Measurements from ENCODE around the gene ADAMTS2. TPM values are rescaled to one million over a fixed set of nuclear protein-coding genes. Genes with fewer than 3 reads are reported as not detected.

The ADAMTS2 gene
- total RNA-seq, 1 donor from 2014 or later: 7.7 TPM

DNA sequence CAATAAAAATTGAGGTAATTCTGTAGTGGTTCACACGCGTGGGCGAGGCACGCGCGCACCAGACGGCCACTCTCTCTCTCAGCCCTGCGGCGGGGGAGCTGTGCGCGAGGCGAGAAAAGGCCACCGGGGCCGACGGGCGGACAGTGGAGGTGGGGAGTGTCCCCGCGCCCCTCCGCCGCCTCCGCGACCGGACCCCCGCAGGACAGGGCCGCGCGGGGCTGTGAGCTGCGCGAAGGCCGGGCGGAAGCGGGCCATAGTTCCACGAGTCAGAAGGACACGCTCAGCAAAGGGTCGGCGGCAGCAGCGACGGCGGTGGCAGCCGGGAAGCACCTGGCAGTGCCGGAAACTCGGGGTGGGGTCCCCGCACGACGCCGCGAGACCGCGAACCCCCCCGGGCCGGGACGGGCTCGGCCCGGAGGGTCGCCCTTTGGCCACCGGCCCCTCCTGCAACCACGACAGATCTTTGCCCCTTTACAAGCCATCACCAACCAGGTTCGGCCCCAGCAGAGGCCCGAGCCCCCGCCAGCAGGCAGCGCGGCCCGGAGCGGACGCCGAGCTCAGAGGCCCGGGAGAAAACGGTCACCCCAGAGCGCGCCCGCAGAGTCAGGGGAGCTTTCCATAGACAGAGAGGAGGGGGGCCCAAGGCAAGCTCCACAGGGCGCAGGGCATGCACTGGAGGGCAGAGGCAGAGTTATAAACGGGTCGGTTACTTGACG is 224.2 kb downstream of the ADAMTS2 start:
- H3K27me3 Mint-ChIP-seq: no peaks in the 10 kb centered on the region
- no peak overlapping the region for H3K27ac Mint-ChIP-seq
- DNase-seq (ENCODE audit: extremely low spot score, unreplicated experiment): no peak
- peaks cover 5% of the 10 kb centered on the region for H3K9me3 Mint-ChIP-seq
- H3K4me3 Mint-ChIP-seq: no peak overlapping the region
- no peaks in the 10 kb centered on the region for H3K36me3 Mint-ChIP-seq
- no peak for TF ChIP-seq CTCF (conservative IDR thresholded peaks at IDR 0.05)
- H3K4me1 Mint-ChIP-seq (ENCODE audit: unreplicated experiment): no peaks in the 10 kb centered on the region

DNA sequence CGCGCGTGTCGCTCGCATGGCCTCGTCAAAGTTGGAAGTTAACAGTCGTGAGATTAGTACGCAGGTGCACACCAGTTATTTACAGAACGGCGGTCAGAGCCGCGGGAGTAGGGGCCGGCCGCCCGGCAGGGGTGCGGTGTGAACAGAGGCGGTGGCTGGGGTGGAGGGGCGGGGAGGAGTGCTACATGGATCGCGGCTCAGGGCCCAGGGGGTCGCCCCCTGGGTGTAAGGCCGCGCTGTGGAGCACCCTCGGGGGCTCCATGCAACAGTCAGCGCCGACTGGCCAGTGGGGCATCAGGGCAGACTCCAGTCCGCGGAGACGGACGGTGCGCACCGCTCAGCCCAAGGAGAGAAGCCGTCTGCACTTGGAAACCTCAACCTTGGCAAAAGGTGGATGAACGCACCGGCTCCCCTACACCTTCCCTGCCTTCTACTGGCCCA is 224.8 kb downstream of the ADAMTS2 start:
- Mint-ChIP-seq H3K36me3 (no peaks in the 10 kb centered on the region), H3K9me3 (peaks cover 5% of the 10 kb centered on the region), H3K27ac (no peak overlapping the region), H3K4me3 (no peak overlapping the region), H3K4me1 (ENCODE audit: unreplicated experiment) (no peaks in the 10 kb centered on the region), H3K27me3 (no peaks in the 10 kb centered on the region)
- no peak for TF ChIP-seq CTCF (conservative IDR thresholded peaks at IDR 0.05)
- DNase-seq (ENCODE audit: extremely low spot score, unreplicated experiment): no peak

DNA sequence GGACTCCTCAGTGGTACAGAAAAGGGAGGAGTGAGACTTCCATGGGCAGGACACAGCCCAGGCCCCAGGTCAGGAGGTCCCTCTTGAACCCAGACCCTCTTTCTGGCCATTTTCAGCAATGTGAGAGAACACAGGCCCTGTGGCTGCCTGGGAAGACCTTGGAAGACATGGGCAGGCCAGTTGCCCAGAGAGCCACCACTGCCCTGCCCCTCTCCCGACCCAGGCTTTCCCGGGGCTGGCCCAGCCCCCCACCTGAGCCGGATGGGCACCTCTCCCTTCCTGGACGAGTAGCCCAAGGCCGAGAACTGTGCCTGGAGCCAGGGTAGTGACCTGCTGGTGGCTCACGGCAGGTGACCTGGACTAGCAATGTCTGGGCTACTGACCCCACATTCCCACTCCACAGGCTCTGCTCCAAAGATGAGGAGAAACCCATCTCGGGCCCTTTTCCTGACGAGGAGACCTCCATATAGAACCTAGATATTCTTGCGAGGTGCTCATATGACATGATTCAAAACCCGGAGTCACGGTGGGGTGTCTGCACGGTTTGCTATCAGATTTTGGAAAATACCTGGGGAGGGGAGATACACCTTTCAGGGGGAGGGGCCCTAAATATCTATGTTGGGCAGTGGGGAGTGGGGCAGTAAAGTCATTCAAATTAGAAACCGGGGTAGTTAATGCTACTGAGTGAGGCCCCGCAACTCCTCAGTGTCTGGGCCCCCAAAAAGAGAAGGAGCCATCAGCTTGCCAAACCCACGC is 225.7 kb downstream of the ADAMTS2 start:
- Mint-ChIP-seq H3K36me3 (no peaks in the 10 kb centered on the region), H3K27me3 (no peaks in the 10 kb centered on the region), H3K9me3 (peaks cover 14% of the 10 kb centered on the region), H3K27ac (no peak overlapping the region), H3K4me1 (ENCODE audit: unreplicated experiment) (no peaks in the 10 kb centered on the region), H3K4me3 (no peak overlapping the region)
- peak; percentile 52 for DNase-seq (ENCODE audit: extremely low spot score, unreplicated experiment)
- no peak for TF ChIP-seq CTCF (conservative IDR thresholded peaks at IDR 0.05)

DNA sequence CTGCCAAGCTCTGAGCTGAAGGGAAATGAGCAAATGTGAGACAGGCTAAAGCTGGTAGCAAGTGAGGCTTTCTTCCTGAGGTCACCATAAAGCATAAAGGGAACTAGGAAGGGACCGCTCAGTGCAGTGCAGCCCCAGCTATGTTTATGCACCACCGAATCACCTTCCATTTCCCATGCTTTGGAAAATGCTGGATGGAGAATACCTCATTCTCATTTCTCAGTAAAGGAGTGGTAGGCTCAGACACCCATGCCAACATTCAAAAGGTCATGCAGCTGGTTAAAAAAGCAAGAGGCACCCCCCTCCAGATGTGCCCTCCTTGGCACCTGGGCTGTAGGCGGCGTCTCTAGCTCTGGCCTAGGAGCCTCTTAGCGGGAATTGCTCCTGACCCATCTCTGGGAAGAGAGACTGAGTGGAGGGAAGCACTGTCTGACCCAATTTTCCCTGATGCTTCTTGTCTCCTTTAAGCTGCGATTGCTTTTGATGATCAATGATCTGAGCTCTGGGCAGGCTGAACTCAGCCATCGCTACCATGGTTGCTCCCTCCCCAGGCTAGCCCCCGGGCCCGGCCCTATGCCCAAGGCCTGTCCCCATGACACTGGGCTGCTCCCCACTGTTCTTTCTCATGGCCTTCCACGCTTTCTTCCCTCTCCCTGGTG is 226.4 kb downstream of the ADAMTS2 start:
- TF ChIP-seq CTCF (conservative IDR thresholded peaks at IDR 0.05): no peak
- Mint-ChIP-seq H3K4me1 (ENCODE audit: unreplicated experiment) (no peaks in the 10 kb centered on the region), H3K9me3 (peaks cover 15% of the 10 kb centered on the region), H3K27ac (no peak overlapping the region), H3K4me3 (no peak overlapping the region), H3K27me3 (no peaks in the 10 kb centered on the region), H3K36me3 (no peaks in the 10 kb centered on the region)
- DNase-seq (ENCODE audit: extremely low spot score, unreplicated experiment): peak; percentile 45

DNA sequence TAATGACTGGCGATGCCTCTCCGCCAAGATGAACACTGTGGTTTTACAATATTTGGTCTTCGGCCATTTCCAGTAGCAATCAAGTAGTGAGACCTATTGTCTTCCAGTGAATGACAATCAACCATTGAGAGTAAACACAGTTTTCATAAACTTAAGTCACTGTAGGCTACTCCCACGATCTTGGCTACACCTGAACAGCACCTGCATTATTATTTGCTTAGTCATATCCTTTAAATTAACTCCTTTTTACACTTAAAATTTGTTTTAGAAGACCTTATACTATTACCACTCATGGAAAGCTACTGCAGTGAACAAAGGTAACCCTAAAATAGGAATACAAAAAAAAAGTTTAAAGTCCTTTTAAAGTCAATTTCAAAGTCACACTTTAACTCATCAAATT is 226.9 kb downstream of the ADAMTS2 start:
- Mint-ChIP-seq H3K4me3 (no peak overlapping the region), H3K4me1 (ENCODE audit: unreplicated experiment) (no peaks in the 10 kb centered on the region), H3K36me3 (no peaks in the 10 kb centered on the region), H3K27me3 (no peaks in the 10 kb centered on the region), H3K27ac (no peak overlapping the region), H3K9me3 (peaks cover 15% of the 10 kb centered on the region)
- no peak for DNase-seq (ENCODE audit: extremely low spot score, unreplicated experiment)
- TF ChIP-seq CTCF (conservative IDR thresholded peaks at IDR 0.05): no peak
